ENCODE results near the gene MYCN.

DNA sequence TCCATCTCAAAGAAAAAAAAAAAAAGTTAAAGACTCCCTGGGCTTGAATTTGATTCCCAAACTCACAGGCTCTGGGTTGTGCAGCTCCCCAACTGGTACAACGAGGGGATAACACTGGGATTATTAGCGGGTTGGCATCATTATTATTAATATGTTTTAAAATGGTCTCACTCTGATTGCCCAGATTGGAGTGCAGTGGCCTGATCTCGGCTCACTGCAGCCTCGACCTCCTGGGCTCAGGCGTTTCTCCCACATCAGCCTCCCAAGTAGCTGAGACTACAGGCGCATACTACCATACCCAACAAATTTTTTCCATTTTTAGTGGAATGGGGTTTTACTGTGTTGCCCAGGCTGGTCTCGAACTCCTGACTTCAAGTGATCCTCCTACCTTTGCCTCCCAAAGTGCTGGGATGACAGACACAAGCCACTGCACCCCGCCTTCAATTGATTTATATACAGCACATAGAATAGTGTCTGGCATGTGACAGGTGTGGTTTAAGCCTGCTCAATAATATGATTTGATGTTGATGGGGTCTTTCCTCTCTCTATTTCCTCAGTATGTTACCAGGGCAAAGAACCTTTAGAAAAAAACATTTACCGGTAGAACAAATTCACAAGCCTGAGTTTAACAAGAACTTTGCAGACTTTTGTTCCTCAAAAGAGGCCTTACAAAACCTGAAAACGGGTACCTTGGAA lies 12.2 kb downstream of the MYCN start:
- TF ChIP-seq HDGF (IDR thresholded peaks at IDR 0.05; ENCODE audit: borderline replicate concordance) = no peak
- no peak for TF ChIP-seq NFRKB (IDR thresholded peaks at IDR 0.05)
- no peak for TF ChIP-seq SUZ12 (IDR thresholded peaks at IDR 0.05)
- no peak for TF ChIP-seq FOXA1 (IDR thresholded peaks at IDR 0.05)
- TF ChIP-seq FOXK2 (IDR thresholded peaks at IDR 0.05) = no peak
- TF ChIP-seq TARDBP (IDR thresholded peaks at IDR 0.05) = no peak
- no peak for TF ChIP-seq BHLHE40 (IDR thresholded peaks at IDR 0.05; ENCODE audit: borderline replicate concordance)
- TF ChIP-seq SP1 (IDR thresholded peaks at IDR 0.05) = no peak
- TF ChIP-seq CTBP1 (IDR thresholded peaks at IDR 0.05; ENCODE audit: borderline replicate concordance) = no peak
- no peak for TF ChIP-seq L3MBTL2 (conservative IDR thresholded peaks at IDR 0.05)
- TF ChIP-seq LEF1 (IDR thresholded peaks at IDR 0.05; ENCODE audit: borderline replicate concordance) = no peak
- no peak for TF ChIP-seq ARNT (IDR thresholded peaks at IDR 0.05)
- no peak for TF ChIP-seq ZNF384 (IDR thresholded peaks at IDR 0.05)
